AG04450 (cell line): Measurements from ENCODE around the gene B9D1. TPM values are rescaled to one million over a fixed set of nuclear protein-coding genes. Genes with fewer than 3 reads are reported as not detected.
A peak's percentile ranks its signal among the peaks of the same experiment; 100 is the strongest.

Experiments used
- CTCF ChIA-PET: fragments of 300-600, 350-600 bp; formaldehyde crosslinking; extraction: SDS; loops from one replicate; lab custom pipeline; 2022; ENCODE audit warnings: antibody characterized with exemption, inconsistent platforms; lab: Charles Lee
- POLR2A ChIA-PET: fragments of 350-600 bp; formaldehyde crosslinking; extraction: SDS; loops from one replicate; lab custom pipeline; 2021; ENCODE audit warnings: antibody characterized with exemption, inconsistent platforms; lab: Yijun Ruan, JAX
- DNase-seq: peaks from one replicate; pipeline ENCODE4 v3.0.0-alpha.2; 2011; ENCODE audit warnings: low read depth, low spot score
- H3K27ac ChIP-seq: one replicate; pipeline ENCODE4 v1.5.1; 2012; ENCODE audit warnings: low read depth, low read length, control low read depth
- H3K27me3 ChIP-seq: one replicate; pipeline ENCODE4 v1.6.0; 2012; ENCODE audit warnings: low read length; ENCODE audit not compliant: control insufficient read depth, insufficient read depth
- H3K4me3 ChIP-seq: 2 replicates; pipeline ENCODE4 v1.5.1; 2011; ENCODE audit warnings: mild to moderate bottlenecking, low read depth, low read length, control low read depth
- H3K9me3 ChIP-seq: 2 replicates; pipeline ENCODE4 v1.5.1; 2012; ENCODE audit warnings: low read length; ENCODE audit not compliant: control insufficient read depth, insufficient read depth
- polyA plus RNA-seq: library from polyadenylated mRNA; depleted of rRNA; stranded (reverse); fragments of >200 nt; gene quantifications from 2 replicates; pipeline ENCODE4 v1.2.3, GENCODE V29; 2011
- TF ChIP-seq, protein P1 (sequence below): IDR thresholded peaks from 2 replicates; pipeline ENCODE4 v1.5.1; 2011; ENCODE audit warnings: low read depth, low read length, control low read depth, inconsistent platforms

B9D1 gene
- polyA plus RNA-seq, 1 experiment, result 35.2 TPM

DNA sequence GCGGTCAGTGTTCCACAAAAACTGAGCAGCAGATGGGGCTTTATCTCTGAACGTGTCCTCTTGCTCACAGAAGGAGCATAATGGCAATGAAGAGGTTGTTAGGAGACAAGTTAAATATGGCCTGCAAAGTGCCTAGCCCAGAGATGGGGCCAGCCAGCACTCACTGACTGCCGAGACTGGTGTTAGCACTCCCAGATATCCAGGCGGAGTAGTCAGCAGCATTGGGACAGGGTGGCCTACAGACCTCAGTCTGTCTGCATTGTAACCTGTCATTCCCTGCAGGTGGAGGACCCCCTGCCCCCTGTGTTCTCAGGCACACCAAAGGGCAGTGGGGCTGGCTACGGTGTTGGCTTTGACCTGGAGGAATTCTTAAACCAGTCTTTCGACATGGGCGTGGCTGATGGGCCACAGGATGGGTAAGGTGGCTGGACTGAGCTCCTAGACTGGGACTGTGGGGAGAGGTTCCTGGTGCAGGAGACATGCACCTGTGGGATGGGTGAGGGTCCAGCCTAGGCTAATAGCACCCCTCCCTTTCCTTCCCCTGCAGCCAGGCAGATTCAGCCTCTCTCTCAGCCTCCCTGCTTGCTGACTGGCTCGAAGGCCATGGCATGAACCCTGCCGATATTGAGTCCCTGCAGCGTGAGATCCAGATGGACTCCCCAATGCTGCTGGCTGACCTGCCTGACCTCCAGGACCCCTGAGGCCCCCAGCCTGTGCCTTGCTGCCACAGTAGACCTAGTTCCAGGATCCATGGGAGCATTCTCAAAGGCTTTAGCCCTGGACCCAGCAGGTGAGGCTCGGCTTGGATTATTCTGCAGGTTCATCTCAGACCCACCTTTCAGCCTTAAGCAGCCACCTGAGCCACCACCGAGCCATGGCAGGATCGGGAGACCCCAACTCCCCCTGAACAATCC is 20.3 kb upstream of the B9D1 start:
- POLR2A ChIA-PET, result no interaction called here
- CTCF ChIA-PET, result no interaction called here
- Histone ChIP-seq H3K4me3 (no peak overlapping the region), H3K9me3 (no peaks in the 10 kb centered on the region), H3K27ac (peak overlapping the region; percentile 11), H3K27me3 (no peaks in the 10 kb centered on the region)
- no peak for DNase-seq
- TF ChIP-seq, protein P1, sequence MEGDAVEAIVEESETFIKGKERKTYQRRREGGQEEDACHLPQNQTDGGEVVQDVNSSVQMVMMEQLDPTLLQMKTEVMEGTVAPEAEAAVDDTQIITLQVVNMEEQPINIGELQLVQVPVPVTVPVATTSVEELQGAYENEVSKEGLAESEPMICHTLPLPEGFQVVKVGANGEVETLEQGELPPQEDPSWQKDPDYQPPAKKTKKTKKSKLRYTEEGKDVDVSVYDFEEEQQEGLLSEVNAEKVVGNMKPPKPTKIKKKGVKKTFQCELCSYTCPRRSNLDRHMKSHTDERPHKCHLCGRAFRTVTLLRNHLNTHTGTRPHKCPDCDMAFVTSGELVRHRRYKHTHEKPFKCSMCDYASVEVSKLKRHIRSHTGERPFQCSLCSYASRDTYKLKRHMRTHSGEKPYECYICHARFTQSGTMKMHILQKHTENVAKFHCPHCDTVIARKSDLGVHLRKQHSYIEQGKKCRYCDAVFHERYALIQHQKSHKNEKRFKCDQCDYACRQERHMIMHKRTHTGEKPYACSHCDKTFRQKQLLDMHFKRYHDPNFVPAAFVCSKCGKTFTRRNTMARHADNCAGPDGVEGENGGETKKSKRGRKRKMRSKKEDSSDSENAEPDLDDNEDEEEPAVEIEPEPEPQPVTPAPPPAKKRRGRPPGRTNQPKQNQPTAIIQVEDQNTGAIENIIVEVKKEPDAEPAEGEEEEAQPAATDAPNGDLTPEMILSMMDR, result no peak

DNA sequence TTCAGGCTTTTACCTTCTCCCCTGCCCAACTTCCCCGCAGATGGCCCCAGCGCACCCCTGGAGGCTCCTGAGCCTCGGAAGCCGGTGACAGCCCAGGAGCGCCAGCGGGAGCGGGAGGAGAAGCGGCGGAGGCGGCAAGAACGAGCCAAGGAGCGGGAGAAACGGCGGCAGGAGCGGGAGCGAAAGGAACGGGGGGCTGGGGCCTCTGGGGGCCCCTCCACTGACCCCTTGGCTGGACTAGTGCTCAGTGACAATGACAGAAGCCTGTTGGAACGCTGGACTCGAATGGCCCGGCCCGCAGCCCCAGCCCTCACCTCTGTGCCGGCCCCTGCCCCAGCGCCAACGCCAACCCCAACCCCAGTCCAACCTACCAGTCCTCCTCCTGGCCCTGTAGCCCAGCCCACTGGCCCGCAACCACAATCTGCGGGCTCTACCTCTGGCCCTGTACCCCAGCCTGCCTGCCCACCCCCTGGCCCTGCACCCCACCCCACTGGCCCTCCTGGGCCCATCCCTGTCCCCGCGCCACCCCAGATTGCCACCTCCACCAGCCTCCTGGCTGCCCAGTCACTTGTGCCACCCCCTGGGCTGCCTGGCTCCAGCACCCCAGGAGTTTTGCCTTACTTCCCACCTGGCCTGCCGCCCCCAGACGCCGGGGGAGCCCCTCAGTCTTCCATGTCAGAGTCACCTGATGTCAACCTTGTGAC is 19.4 kb upstream of the B9D1 start:
- no peaks in the 10 kb centered on the region; the same call in 1 of the 2 replicates for H3K9me3 ChIP-seq
- H3K27ac ChIP-seq, result peak overlapping the region; percentile 11
- TF ChIP-seq, protein P1, result no peak
- no peak for DNase-seq
- H3K27me3 ChIP-seq, result no peaks in the 10 kb centered on the region
- H3K4me3 ChIP-seq, result no peak overlapping the region
- POLR2A ChIA-PET, result no interaction called here
- CTCF ChIA-PET, result no interaction called here

DNA sequence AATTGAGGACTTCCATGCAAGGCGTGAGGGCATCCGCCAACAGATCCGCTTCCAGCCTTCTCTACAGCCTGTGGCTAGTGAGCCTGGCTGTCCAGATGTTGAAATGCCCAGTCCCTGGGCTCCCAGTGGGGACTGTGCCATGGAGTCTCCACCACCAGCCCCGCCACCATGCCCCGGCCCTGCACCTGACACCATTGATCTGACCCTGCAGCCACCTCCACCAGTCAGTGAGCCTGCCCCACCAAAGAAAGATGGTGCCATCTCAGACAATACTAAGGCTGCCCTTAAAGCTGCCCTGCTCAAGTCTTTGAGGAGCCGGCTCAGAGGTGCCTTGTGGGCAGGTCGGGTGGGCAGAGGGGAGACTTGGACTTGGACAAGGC is 18.8 kb upstream of the B9D1 start:
- no peak overlapping the region for H3K27ac ChIP-seq
- CTCF ChIA-PET, result interaction anchor here (1.4 to 2.0 kb wide), 2 partner anchors 19 to 66 kb away, joined by 3 to 7 read pairs; partner anchors contain the start of gene B9D1
- no peaks in the 10 kb centered on the region for H3K27me3 ChIP-seq
- TF ChIP-seq, protein P1, result no peak
- DNase-seq, result no peak
- H3K4me3 ChIP-seq, result no peak overlapping the region
- POLR2A ChIA-PET, result no interaction called here
- no peaks in the 10 kb centered on the region; the same call in 1 of the 2 replicates for H3K9me3 ChIP-seq

DNA sequence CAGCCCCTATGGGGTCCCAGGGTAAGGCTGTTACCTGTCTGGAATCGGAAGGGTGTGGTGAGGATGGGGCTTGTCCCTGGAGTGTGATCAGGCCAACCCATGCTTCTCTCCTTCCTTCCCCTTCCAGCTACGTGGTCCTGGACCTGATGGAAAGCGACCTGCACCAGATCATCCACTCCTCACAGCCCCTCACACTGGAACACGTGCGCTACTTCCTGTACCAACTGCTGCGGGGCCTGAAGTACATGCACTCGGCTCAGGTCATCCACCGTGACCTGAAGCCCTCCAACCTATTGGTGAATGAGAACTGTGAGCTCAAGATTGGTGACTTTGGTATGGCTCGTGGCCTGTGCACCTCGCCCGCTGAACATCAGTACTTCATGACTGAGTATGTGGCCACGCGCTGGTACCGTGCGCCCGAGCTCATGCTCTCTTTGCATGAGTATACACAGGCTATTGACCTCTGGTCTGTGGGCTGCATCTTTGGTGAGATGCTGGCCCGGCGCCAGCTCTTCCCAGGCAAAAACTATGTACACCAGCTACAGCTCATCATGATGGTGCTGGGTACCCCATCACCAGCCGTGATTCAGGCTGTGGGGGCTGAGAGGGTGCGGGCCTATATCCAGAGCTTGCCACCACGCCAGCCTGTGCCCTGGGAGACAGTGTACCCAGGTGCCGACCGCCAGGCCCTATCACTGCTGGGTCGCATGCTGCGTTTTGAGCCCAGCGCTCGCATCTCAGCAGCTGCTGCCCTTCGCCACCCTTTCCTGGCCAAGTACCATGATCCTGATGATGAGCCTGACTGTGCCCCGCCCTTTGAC is 18.2 kb upstream of the B9D1 start:
- Histone ChIP-seq H3K9me3 (no peaks in the 10 kb centered on the region; the same call in 1 of the 2 replicates), H3K4me3 (no peak overlapping the region), H3K27ac (no peak overlapping the region), H3K27me3 (no peaks in the 10 kb centered on the region)
- ChIA-PET CTCF (interaction anchor here (1.4 to 2.0 kb wide), 2 partner anchors 18 to 66 kb away, joined by 3 to 7 read pairs; partner anchors contain the start of gene B9D1), POLR2A (no interaction called here)
- TF ChIP-seq, protein P1, result no peak
- no peak for DNase-seq
